NK-92 (cell line): ENCODE measurements around the gene FBXW7.

Experiments used
- DNase-seq: peaks from one replicate; lab custom pipeline; 2025; ENCODE audit not compliant: unreplicated experiment; lab: John Stamatoyannopoulos, UW

FBXW7 gene

DNA sequence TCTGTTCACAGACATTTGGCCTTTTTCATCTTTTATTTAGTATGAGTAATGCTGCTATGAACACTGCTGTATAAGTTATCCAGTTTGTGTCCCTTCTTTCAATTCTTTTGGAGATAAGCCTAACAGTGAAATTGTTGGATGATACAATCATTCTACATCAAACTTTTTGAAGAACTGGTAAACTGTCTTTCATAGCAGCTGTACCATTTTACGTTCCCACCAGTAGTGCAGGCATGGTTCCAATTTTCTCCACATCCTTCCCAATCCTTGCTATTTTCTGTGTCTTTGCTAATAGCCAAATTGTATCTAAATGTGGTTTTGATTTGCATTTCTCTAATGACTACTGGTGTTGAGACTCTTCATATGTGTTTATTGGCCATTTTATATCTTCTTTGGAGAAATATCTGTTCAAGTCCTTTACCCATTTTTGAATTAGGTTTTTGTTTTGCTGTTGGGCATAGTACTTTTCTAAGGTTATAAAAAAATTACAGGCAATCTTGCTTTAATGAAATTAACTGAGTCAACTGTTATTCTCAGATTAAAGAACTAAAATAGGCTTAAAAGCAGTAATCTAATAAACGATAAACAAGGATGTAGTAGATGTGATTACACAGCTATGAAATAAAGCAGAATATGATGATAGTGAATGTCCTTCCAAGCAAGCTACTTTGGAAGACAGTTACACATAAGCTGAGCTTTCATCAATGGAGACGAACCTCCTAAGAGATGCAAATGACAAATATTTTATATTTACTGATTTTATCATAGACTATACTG lies 57.2 kb downstream of the FBXW7 start:
- DNase-seq = no peak

DNA sequence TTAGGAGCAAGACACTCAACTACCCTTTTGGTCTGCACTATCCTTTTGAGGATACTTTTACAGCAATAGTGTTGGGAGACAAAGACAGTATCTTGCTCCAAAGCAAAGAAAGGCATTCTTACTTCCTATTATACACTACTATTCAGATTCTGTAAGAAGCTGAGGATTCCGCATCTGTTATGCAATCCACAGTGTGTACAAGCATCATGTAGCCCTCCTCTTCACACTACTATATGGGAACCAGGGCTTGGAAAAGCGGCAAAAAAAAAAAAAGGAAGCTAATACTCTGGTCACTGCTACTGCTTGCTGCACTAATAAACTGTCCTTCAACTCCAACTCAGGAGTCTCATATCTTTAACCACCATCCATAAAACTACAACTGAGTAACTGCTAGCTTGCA lies 59.1 kb downstream of the FBXW7 start:
- DNase-seq = no peak

DNA sequence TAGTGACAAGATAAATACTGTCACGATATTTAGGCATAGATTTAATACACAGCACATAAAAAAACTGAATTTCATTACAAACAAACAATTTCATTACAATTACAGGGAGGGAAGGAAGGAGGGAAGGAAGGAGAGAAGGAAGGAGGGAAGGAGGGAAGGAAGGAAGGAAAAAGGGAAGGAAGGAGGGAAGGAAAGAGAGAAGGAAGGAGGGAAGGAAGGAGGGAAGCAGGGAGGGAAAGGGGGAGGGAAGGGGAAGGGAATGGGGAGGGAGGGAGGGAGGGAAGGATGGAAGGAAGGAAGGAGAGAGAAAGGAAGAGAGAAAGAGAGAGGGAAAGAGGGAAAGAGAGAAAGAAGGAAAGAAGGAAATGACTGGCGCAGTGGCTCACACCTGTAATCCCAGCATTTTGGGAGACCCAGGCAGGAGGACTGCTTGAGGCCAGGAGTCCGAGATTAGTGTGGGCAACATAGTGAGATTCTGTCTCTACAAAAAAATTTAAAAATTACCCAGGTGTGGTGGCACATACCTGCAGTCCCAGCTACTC lies 64.6 kb downstream of the FBXW7 start:
- no peak for DNase-seq

DNA sequence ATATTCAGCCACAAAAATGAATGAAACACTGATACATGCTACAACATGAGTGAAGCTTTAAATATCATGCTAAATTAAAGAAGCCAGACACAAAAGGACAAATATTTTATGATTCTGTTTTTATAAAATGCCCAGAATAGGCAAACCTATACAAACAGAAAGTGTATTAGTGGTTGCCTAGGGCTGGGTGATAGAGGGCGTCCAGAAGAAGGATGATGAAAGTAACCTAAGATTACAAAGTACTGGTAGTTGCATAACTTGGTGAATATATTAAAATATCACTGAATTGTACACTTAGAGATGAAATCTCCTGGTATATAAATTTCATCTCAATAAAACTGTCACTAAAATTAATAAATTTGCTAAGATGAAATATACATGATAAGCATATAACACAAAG lies 67.5 kb downstream of the FBXW7 start:
- DNase-seq = no peak

DNA sequence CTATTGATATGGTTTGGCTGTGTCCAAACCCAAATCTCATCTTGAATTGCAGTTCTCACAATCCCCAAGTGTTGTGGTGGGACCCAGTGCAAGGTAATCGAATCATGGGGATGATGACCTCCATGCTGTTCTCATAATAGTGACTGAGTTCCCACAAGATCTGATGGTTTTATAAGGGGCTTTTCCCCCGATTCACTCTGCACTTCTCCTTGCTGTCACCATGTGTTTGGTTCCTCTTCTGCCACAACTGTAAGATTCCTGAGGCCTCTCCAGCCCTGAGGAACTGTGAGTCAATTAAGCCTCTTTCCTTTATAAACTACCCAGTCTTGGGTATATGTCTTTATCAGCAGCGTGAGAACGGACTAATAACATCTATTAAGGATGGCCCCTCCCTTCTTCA lies 68.8 kb downstream of the FBXW7 start:
- no peak for DNase-seq

DNA sequence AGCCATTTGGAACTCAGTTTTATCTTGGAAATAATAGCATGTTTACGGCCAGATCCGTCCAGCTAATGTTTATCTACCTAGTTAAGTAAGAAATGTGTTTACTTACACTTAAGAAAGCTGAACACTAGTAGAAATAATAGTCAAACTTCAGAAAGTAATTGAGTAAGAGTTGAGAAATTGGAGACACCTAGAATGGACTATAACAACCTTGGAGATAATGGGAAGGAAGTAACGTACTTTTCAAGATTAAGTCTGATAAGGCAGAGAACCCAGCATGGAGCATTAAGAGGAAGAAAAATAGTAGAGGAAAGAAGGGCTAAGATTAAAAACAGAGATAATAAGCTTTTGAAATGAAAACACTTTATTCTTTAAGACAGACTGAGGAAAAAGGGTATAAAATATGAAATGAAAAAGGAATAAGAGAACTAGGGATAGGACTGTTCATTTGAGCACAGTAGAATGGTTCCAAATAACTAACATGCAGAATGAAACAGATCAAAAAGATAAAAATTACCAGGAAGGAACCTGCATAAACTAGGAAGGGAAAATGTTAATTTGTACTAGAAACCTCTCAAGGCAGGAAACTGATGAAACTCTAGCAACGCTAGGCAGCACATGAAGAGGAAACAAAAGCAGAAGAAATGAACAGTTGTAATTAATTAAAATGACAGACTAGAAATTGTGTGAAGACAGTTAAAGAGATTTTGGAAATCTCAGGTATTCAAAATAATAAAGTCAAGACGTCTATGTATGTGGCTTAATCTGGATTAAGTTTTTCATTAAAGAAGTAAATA lies 71.7 kb downstream of the FBXW7 start:
- no peak for DNase-seq

DNA sequence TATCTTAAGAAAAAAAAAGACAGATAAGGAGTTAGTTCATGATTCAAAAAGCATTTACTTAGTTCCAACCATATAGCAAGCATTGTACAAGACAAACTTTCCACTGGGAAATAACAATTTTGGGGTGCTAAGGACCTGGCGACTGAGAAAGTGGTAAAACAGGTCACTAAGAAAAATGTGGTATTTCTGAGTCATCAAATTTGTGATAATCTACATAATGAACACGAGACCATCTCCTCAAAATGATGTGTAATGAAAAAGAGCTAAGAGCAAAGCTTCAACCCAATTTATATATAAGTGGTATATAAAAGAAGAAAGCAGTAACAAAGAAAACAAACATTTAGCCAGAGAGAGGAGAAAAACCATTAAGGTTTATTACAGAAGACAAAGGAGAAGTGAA lies 72.3 kb downstream of the FBXW7 start:
- no peak for DNase-seq

DNA sequence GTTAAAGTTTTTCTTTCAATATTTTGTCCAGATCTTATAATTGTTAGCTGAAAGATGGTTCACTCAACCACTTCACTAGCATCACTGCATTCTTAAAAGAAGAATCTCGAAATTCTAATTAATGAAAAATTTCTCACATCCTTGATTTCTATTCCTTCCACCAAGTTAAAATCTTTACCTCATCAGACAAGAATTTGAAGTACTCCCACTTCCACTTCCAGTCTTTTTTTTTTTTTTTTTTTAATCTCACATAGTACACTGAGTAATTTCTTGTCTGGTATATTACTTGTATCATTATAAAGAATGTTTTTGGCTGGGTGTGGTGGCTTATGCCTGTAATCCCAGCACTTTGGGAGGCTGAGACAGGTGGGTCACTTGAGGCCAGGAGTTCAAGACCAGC lies 73.2 kb downstream of the FBXW7 start:
- DNase-seq = no peak

DNA sequence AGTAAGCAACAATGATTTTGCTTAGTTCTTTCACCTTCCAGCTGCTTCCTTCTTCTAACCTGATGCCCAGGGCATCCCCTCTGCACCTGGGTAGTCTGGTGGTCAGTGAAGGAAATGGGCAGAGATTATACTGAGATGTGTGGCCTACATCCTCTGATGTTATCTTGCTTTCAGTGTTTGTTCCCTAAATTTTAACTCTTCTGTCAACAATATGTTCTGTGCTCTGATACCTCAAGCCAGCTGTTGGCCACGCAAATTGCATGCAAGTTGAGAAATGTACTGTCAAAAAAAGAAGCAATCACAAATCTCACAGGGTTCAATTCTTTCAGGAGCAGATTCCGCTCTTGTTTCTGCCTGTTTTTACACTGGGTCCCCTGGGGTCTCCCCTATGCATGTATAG lies 73.8 kb downstream of the FBXW7 start:
- DNase-seq = no peak

DNA sequence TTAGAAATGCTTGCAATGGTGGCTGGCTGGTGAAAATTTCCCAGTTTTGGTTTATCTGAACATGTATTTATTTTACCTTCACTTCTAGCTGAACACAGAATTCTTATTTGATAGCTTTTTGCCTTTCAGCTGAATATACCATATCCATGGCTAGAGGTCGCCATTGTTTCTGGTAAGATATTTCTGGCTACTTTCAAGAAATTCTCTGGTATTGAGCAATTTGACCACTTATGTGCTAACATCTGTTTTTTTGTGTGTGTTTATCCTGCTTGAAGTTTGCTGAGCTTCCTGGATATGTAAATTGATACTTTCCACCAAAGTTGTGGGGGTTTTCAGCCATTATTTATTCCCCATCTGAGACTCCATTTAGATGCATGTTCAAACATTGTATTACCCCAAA lies 75.4 kb downstream of the FBXW7 start:
- DNase-seq = no peak

DNA sequence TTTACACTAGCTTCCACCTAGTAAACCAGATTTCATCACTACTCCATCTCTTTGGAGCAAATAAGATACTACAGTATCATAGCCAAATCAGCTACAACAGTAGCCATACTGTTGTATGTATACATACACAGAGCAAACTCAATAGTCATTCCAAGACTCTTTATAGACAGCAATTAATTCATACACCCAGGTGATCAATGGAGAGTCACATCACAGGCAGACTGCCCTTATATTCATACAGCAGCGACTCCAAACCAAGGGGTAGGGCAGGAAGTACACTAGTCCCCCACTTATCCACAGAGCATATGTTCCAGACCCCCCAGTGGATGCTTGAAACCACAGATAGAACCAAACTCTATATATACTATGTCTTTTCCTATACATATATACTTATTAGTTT lies 76.6 kb downstream of the FBXW7 start:
- no peak for DNase-seq

DNA sequence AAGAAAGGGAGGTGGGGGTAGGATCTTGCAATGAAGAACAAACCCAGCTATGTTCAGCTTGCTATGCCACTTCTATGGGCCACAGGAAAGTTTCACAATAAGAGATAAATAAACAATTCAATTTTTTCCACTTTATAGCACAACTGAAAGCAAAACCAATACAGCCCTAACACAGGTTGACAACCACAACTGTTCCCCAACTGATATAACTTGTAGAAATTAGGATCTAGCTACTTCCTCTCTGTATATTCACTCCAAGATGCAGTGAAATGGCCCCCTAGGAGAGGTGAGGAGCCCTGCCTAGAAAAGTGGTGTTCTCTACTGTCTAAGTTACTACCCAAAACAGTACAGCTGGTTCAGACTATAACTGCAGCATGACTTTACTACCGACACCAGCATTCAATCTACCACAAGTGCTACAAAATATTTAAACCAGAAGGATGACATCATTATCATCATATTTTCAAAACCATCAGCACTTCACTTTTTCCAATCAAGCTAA lies 77.0 kb downstream of the FBXW7 start:
- no peak for DNase-seq

DNA sequence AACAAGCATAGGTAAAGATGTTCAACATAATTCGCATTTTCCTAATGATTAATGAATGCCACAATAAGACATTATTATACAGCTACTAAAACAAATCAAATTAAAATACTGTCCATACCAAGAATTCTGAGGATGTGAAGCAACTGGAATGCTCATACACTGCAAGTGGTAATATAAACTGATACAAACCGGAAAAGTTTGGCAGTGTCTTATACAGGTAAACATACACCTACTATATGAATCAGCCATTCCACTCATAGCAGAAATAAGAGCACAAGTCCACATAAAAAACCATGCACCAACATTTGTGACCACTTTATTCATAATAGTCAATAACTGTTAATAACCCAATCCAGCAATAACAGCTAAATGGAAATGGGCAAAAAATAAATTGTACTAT lies 79.3 kb downstream of the FBXW7 start:
- no peak for DNase-seq

DNA sequence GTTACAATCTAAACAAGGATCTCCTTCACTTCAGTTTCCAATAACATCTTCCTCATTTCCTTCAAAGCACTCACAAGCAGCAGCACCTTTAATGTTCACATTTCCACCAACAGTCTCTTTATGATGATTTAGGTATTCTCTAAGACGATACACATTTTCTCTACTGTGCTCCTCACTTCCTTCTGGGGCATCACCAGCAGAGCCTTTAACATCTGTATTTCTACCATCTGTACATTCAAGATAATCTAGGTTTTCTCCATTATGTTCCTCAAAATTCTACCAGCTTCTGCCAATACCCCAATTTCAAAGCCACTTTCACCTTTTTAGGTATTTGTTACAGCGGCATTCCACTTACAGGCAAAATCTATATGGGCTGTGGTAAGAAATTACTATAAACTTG lies 80.6 kb downstream of the FBXW7 start:
- no peak for DNase-seq

DNA sequence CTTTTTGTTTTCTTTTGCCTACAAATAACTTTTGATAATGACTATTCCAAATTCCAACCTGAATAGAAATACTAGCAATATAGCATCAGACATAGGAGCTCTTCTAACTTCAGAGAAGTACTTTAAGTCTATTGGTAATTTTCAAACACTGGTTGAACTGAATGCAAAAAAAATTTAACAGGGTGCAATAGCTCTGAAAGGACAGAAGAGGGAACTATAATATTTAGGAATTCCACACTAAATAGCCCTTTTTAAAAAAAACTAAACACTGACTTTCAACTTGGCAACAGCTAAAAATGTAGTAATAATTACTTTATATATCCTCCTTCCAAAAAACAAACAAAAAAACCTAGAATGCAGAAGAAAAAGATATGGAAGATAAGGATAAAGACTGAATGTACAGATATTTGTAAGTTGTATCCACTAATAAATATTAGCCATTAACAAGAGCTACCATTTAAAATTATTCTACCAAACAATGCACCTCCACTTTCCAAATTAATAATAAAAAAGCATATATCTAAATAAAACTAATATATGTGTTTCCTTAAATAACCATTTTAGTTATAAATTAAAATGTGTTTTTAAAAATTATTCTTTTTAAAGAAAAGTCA lies 81.4 kb downstream of the FBXW7 start:
- DNase-seq = no peak

DNA sequence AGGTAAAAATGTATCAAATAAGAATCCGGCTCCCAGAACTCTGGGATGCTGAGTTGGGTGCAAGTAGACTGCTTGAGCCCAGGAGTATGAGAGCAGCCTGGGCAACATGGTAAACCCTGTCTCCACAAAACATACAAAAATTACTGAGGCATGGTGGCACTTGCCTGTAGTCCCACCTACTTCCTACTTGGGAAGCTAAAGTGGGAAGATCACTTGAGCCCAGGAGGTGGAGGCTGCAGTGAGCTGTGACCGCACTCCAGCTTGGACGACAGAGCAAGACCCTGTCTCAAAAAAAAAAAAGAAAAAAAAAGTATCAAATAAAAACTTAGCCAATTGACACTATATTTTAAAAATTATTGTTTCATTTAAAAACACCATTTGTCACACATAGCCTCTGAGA lies 84.4 kb downstream of the FBXW7 start:
- no peak for DNase-seq

DNA sequence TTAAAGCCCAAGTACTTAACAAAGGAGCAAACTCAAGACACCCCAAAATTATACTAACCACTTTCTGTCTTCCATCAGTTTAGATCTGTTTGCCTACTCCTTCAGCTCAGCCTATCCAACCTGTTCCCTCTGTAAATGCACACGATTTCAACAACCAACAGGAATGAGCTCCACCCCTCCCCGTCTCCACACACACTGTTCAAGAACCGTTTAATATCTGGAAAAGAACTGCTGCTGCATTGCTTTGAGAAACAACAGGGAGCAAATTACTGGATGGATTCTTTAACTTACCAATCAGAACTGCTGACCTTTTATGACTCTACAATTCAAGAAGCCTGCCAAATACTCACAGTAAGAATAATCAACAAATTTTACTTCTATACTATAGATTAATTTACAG lies 87.0 kb downstream of the FBXW7 start:
- no peak for DNase-seq

DNA sequence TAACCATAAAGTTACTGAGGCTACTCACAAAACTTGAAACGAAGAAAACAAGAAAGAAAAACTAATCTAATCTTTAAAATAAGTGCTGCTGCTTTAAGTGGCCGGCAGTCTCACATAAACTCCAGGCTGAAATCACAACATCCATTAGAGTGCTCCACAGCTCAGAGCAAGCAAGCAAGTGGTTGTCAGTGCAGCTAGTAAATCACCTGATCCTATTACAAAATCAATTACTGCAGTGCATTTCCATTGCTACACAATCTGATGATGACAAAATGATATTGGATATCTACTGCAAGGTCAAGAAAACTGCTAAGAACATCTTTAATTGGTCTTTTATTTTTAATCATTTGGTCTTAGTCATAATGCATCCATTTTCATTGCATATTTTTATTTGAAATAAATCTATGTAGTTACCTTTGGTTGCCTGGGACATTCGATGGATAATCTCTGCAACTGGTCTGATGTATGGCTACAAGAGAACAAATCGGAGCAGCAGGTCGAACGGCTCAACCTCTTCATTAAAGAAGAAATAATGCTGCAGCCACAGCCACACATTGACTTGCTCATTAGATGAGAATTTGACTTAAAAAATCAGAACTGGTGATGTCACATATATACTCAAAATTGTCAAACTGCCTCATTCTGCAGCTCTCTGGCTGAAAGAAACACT lies 87.7 kb downstream of the FBXW7 start:
- DNase-seq = no peak

DNA sequence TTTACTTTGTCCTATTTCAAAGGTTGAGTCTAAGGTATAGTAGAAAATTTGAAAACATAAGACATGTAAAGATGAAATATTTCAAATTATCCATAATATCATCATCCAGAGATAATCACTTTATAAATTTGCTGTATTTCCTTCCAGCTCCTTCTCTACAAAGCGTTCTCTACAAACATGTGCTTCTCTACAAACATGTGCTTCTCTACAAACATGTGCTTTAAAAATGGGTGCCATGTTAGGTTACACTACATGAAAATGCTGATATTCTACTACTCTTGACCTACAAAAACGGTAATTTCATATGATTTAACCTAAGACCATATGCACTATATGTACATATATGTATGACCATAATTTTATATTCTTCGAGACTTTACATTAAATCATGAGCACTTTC lies 92.0 kb downstream of the FBXW7 start:
- DNase-seq = no peak

DNA sequence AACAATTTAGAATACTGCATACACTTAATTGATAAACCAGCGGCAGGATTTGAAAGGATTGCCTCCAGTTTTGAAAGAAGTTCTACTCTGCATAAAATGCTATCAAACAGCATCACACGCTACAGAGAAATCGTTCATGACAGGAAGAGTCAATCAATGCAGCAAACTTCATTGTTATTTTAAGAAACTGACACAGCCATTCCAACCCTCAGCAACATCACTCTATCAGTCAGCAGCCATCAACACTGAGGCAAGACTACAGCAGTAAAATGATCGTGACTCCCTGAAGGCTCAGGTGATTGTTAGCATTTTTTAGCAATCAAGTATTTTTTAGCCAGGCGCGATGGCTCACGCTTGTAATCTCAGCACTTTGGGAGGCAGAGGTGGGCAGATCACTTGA lies 98.3 kb downstream of the FBXW7 start:
- no peak for DNase-seq

DNA sequence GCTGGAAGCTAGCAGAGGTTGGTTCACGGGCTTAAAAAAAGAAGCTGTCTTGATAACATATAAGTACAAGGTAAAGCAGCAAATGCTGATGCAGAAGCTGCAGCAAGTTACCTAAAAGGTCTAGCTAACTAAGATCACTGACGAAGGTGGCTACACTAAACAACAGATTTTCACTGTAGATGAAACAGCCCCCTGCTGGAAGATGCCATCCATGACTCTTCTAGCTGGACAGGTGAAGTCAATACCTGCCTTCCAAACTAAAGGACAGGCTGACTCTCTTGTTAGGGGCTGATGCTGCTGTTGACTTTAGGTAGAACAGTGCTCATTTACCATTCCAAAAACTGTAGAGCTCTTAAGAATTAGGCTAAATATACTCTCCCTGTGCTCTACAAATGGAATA lies 99.5 kb downstream of the FBXW7 start:
- no peak for DNase-seq
